ENCODE data around the gene RNF152.

RNF152 gene

DNA sequence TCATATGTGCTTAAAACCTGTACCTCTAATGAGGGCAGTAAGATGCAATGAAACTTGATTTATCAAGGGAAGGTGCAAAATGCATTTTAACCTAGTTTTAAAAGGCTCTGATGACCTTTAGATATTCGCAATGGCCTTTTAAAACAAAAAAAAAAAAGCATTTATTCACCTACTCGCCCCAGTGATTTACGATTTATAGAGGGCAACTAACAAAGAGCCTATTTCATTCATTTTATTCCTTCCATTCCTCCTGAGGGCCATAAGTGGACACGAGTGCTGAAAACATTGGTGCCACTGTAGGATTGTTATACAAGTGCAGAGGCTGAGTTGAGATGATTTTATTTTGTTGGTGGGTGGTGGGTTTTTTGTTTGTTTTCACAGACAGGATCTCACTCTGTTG, 48.1 kb downstream of the RNF152 start:
- Histone ChIP-seq H3K27ac (no peak overlapping the region), H3K4me3 (no peak overlapping the region), H3K36me3 (ENCODE audit: insufficient read depth, low read length) (no peaks in the 10 kb centered on the region), H3K9me3 (ENCODE audit: low read depth, low read length) (no peaks in the 10 kb centered on the region), H3K9ac (ENCODE audit: insufficient read length) (no peak overlapping the region)
- no peak for DNase-seq (ENCODE audit: low read depth, low spot score)
- no peak for TF ChIP-seq EZH2 (IDR thresholded peaks at IDR 0.05)
- TF ChIP-seq POLR2AphosphoS5 (IDR thresholded peaks at IDR 0.05; ENCODE audit: borderline replicate concordance, low read depth, low read length), result no peak
- TF ChIP-seq FOXP2 (optimal IDR thresholded peaks at IDR 0.05; ENCODE audit: control extremely low read depth, extremely low read length, insufficient read depth), result no peak

DNA sequence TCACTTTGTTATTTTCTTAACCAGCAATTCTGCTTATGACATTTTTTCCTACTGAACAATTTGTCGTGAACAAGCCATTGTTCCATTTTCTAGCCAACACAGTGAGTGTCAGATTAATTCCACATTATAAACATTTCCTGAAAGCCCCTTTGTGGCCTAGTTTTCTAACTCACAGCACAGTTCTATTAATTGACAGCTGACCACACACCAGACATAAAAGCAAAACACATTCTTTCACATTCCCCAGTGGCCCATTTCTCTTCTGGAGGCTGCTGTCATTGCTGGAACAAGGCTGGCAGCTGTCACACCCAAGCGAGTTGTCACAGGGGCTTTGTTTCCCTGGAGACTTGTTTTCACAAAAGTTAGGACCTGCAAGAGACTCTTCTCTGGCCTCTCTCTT, 50.7 kb downstream of the RNF152 start:
- H3K36me3 ChIP-seq (ENCODE audit: insufficient read depth, low read length), result no peaks in the 10 kb centered on the region
- H3K27ac ChIP-seq, result no peak overlapping the region
- H3K9ac ChIP-seq (ENCODE audit: insufficient read length), result no peak overlapping the region
- H3K9me3 ChIP-seq (ENCODE audit: low read depth, low read length), result no peaks in the 10 kb centered on the region
- no peak for TF ChIP-seq POLR2AphosphoS5 (IDR thresholded peaks at IDR 0.05; ENCODE audit: borderline replicate concordance, low read depth, low read length)
- TF ChIP-seq EZH2 (IDR thresholded peaks at IDR 0.05), result no peak
- no peak for TF ChIP-seq FOXP2 (optimal IDR thresholded peaks at IDR 0.05; ENCODE audit: control extremely low read depth, extremely low read length, insufficient read depth)
- no peak overlapping the region for H3K4me3 ChIP-seq
- DNase-seq (ENCODE audit: low read depth, low spot score), result no peak

DNA sequence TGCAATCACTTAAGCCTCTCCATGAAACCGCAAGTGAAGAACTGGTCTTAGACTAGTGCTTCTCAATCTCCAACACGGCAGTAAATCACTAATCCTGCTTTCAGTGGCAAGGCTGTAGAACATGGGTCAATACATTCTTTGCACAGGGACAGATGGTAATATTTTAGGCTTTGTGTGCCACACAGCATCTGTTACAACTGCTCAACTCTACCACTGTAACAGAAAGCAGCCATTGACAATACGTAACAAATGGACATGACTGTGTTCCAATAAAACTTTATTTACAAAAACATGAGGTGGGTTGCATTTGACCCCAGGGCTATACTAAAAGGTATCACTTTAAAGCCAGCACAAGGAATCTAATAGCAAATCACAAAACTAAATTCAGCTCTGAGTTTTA, 51.1 kb downstream of the RNF152 start:
- TF ChIP-seq FOXP2 (optimal IDR thresholded peaks at IDR 0.05; ENCODE audit: control extremely low read depth, extremely low read length, insufficient read depth) (no peak), POLR2AphosphoS5 (IDR thresholded peaks at IDR 0.05; ENCODE audit: borderline replicate concordance, low read depth, low read length) (no peak), EZH2 (IDR thresholded peaks at IDR 0.05) (no peak)
- Histone ChIP-seq H3K36me3 (ENCODE audit: insufficient read depth, low read length) (no peaks in the 10 kb centered on the region), H3K4me3 (no peak overlapping the region), H3K9ac (ENCODE audit: insufficient read length) (no peak overlapping the region), H3K27ac (no peak overlapping the region), H3K9me3 (ENCODE audit: low read depth, low read length) (no peaks in the 10 kb centered on the region)
- DNase-seq (ENCODE audit: low read depth, low spot score), result no peak

DNA sequence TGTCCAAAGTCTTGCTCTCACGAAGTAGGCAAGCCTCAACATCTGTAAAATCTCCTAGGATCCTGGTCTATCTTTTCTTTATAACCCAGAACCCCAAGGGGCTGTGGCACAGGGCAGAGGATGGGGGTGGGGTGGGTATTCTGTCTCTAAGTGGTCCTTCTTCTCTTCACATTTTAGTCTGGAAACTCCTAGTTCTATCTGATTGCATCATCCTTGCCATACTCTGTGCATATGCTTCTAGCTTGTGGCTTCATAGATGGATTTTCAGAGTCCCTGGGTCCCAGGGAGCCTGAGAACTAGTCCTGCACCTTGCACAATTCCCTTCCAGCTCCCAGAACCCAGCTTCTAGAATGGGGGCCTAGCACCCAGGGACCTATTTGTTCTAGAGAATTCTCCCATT, 52.5 kb downstream of the RNF152 start:
- H3K4me3 ChIP-seq, result no peak overlapping the region
- no peak overlapping the region for H3K9ac ChIP-seq (ENCODE audit: insufficient read length)
- no peak overlapping the region for H3K27ac ChIP-seq
- TF ChIP-seq FOXP2 (optimal IDR thresholded peaks at IDR 0.05; ENCODE audit: control extremely low read depth, extremely low read length, insufficient read depth), result no peak
- no peak for TF ChIP-seq POLR2AphosphoS5 (IDR thresholded peaks at IDR 0.05; ENCODE audit: borderline replicate concordance, low read depth, low read length)
- no peak for TF ChIP-seq EZH2 (IDR thresholded peaks at IDR 0.05)
- no peak for DNase-seq (ENCODE audit: low read depth, low spot score)
- H3K36me3 ChIP-seq (ENCODE audit: insufficient read depth, low read length), result no peaks in the 10 kb centered on the region
- no peaks in the 10 kb centered on the region for H3K9me3 ChIP-seq (ENCODE audit: low read depth, low read length)

DNA sequence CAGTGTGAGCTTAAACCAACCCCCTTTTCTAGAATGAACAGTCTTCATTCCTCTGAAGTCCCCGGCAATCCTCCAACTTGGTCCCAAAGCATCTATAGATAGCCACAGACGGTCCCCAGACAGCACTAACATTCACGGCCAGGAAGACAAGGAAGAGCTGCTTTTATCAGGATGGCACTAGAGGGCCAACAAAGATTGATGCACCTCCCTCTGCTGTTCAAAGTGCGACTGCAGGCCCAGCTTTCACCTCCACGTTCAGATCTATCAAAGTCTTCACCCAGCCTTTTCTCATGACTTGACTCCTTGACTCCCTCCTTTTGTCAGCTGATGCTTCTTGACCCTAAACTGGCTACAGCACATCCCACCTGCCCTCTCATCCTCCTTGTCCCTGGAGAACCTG, 54.3 kb downstream of the RNF152 start:
- DNase-seq (ENCODE audit: low read depth, low spot score), result no peak
- no peak overlapping the region for H3K9ac ChIP-seq (ENCODE audit: insufficient read length)
- H3K36me3 ChIP-seq (ENCODE audit: insufficient read depth, low read length), result no peaks in the 10 kb centered on the region
- H3K27ac ChIP-seq, result no peak overlapping the region
- TF ChIP-seq POLR2AphosphoS5 (IDR thresholded peaks at IDR 0.05; ENCODE audit: borderline replicate concordance, low read depth, low read length), result no peak
- no peak for TF ChIP-seq EZH2 (IDR thresholded peaks at IDR 0.05)
- no peak for TF ChIP-seq FOXP2 (optimal IDR thresholded peaks at IDR 0.05; ENCODE audit: control extremely low read depth, extremely low read length, insufficient read depth)
- H3K4me3 ChIP-seq, result no peak overlapping the region
- no peaks in the 10 kb centered on the region for H3K9me3 ChIP-seq (ENCODE audit: low read depth, low read length)

DNA sequence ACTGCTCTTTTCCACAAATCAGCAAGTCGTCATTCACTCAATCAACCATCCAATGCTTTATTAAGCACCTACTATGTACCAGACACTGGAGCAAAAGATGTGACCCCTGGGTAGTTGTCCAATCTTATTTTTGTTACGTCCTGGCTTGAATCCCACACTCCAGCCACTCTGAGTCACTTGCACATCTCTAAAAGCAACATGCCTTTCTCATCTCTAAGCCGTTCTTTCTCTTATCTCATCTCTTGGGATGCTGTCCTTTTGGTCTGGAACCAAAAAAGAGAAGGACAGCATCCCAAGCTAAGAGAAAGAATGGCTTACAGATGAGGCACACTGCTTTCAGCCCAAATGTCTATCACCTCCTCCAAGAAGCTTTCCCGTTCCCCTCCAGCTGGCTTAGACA, 58.8 kb downstream of the RNF152 start:
- Histone ChIP-seq H3K9me3 (ENCODE audit: low read depth, low read length) (no peaks in the 10 kb centered on the region), H3K4me3 (0 out of 2 replicates have a peak overlapping the region, but pooled peaks have one; percentile 56), H3K9ac (ENCODE audit: insufficient read length) (no peak overlapping the region), H3K36me3 (ENCODE audit: insufficient read depth, low read length) (no peaks in the 10 kb centered on the region), H3K27ac (no peak overlapping the region)
- DNase-seq (ENCODE audit: low read depth, low spot score), result no peak
- TF ChIP-seq EZH2 (IDR thresholded peaks at IDR 0.05) (no peak), POLR2AphosphoS5 (IDR thresholded peaks at IDR 0.05; ENCODE audit: borderline replicate concordance, low read depth, low read length) (no peak), FOXP2 (optimal IDR thresholded peaks at IDR 0.05; ENCODE audit: control extremely low read depth, extremely low read length, insufficient read depth) (no peak)

DNA sequence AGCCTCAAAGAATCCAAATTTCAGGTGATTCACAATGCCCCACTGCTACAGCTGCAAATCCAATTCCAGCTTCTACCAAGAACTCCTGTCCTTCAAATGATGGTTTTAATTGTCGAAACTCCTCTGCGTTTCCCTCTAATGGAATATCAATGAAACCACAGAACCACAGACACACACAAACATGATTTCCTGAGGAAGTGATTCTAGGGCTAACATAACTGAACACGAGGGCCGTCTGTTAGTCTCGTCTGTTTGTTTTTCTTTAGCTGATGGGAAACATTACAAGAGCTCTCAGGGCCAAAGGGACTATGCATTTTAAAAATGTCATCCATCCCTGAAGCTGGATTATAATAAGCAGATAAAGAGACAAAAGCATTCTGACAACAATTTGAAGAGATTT, 59.4 kb downstream of the RNF152 start:
- Histone ChIP-seq H3K9me3 (ENCODE audit: low read depth, low read length) (no peaks in the 10 kb centered on the region), H3K4me3 (peak overlapping the region; percentile 56), H3K9ac (ENCODE audit: insufficient read length) (no peak overlapping the region), H3K27ac (peak overlapping the region; percentile 68; the same call in 1 of the 2 replicates), H3K36me3 (ENCODE audit: insufficient read depth, low read length) (no peaks in the 10 kb centered on the region)
- no peak for TF ChIP-seq FOXP2 (optimal IDR thresholded peaks at IDR 0.05; ENCODE audit: control extremely low read depth, extremely low read length, insufficient read depth)
- TF ChIP-seq POLR2AphosphoS5 (IDR thresholded peaks at IDR 0.05; ENCODE audit: borderline replicate concordance, low read depth, low read length), result peak; percentile 26; the same call in 1 of the 2 replicates
- DNase-seq (ENCODE audit: low read depth, low spot score), result peak; percentile 72

DNA sequence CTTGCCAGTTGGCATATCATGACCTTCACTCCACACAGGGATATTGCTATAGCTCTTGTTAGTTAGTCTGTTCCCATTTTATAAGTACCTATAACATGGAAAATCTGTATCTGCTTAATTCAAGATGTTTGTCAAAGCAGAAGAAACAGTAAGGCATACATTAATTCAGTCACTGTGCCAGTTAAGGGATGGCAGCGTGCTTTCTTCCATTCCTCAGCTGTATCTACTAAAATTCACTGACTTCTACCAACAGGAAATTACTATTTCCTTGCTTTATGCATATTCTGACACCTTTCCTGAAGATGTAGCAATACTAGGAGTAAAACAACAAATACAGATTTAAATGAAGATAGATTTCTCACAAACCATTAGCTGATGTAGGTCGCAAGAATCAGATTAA, 59.9 kb downstream of the RNF152 start:
- peak overlapping the region; percentile 15 for H3K9ac ChIP-seq (ENCODE audit: insufficient read length)
- H3K36me3 ChIP-seq (ENCODE audit: insufficient read depth, low read length), result no peaks in the 10 kb centered on the region
- TF ChIP-seq FOXP2 (optimal IDR thresholded peaks at IDR 0.05; ENCODE audit: control extremely low read depth, extremely low read length, insufficient read depth) (no peak), EZH2 (IDR thresholded peaks at IDR 0.05) (no peak), POLR2AphosphoS5 (IDR thresholded peaks at IDR 0.05; ENCODE audit: borderline replicate concordance, low read depth, low read length) (no peak)
- H3K4me3 ChIP-seq, result peak overlapping the region; percentile 56
- H3K9me3 ChIP-seq (ENCODE audit: low read depth, low read length), result no peaks in the 10 kb centered on the region
- peak overlapping the region; percentile 68; the same call in 1 of the 2 replicates for H3K27ac ChIP-seq
- no peak for DNase-seq (ENCODE audit: low read depth, low spot score)

DNA sequence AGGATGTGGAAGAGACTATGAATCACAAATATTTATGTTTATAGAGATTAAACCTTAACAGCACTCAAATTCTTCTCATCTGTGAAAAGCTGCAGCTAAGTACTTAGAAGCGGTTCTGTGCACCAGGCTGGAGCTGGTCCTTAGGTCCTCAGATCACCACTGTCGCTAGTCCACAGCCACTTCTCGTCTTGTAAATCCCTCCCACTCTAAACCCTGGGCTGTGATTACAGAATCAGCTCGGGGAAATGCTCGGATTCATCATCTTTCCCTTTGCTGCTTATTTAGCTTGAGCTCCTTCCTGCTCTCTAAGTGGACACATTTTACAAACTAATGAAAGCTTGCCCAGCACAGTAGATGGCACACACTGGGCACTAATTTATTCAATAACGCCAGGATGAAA, 61.7 kb downstream of the RNF152 start:
- TF ChIP-seq POLR2AphosphoS5 (IDR thresholded peaks at IDR 0.05; ENCODE audit: borderline replicate concordance, low read depth, low read length), result no peak
- TF ChIP-seq FOXP2 (optimal IDR thresholded peaks at IDR 0.05; ENCODE audit: control extremely low read depth, extremely low read length, insufficient read depth), result no peak
- TF ChIP-seq EZH2 (IDR thresholded peaks at IDR 0.05), result no peak
- H3K27ac ChIP-seq, result no peak overlapping the region
- H3K9ac ChIP-seq (ENCODE audit: insufficient read length), result no peak overlapping the region
- no peaks in the 10 kb centered on the region for H3K9me3 ChIP-seq (ENCODE audit: low read depth, low read length)
- no peak overlapping the region for H3K4me3 ChIP-seq
- DNase-seq (ENCODE audit: low read depth, low spot score), result no peak
- no peaks in the 10 kb centered on the region for H3K36me3 ChIP-seq (ENCODE audit: insufficient read depth, low read length)
